SK-N-MC (cell line): Measurements from ENCODE around the gene UTP18.
"Not testable (repeated sequence)": the region's sequence is repeated elsewhere in the genome, so short reads cannot be mapped to it uniquely, and the experiment has no call there.

Source experiments
- DNase-seq: peaks from one replicate; pipeline ENCODE4 v3.0.0-alpha.2; 2011; ENCODE audit warnings: low read depth, low spot score
- H3K27ac ChIP-seq: fragments of 200-600 bp; sonication (generic); 2 replicates; pipeline ENCODE4 v1.5.1; 2016; ENCODE audit warnings: mixed run types
- H3K36me3 ChIP-seq: fragments of 200-600 bp; sonication (generic); 2 replicates; pipeline ENCODE4 v1.6.1; 2017; ENCODE audit warnings: antibody characterized with exemption, low read length, mixed read lengths; ENCODE audit not compliant: insufficient read depth
- H3K4me3 ChIP-seq: fragments of 200-600 bp; sonication (generic); 2 replicates; pipeline ENCODE4 v1.5.1; 2016
- H3K9ac ChIP-seq: fragments of 200-600 bp; sonication (generic); 2 replicates; pipeline ENCODE4 v1.8.0; 2017; ENCODE audit warnings: mixed run types, mixed read lengths; ENCODE audit not compliant: insufficient read length
- H3K9me3 ChIP-seq: fragments of 200-600 bp; sonication (generic); 2 replicates; pipeline ENCODE4 v1.6.1; 2017; ENCODE audit warnings: low read depth, mild to moderate bottlenecking, antibody characterized with exemption, low read length, moderate library complexity, mixed read lengths
- EZH2 ChIP-seq: fragments of 200-600 bp; sonication (generic); IDR thresholded peaks from one replicate; pipeline ENCODE4 v1.6.1; 2017; ENCODE audit warnings: antibody characterized with exemption
- FOXP2 ChIP-seq: optimal IDR thresholded peaks from 2 replicates; pipeline ENCODE3; 2011; ENCODE audit warnings: mild to moderate bottlenecking, moderate library complexity; ENCODE audit not compliant: insufficient read depth; ENCODE audit errors: extremely low read length, control extremely low read depth
- POLR2AphosphoS5 ChIP-seq: IDR thresholded peaks from 2 replicates; pipeline ENCODE4 v1.6.1; 2012; ENCODE audit warnings: mild to moderate bottlenecking, low read depth, low read length, borderline replicate concordance

The UTP18 gene

DNA sequence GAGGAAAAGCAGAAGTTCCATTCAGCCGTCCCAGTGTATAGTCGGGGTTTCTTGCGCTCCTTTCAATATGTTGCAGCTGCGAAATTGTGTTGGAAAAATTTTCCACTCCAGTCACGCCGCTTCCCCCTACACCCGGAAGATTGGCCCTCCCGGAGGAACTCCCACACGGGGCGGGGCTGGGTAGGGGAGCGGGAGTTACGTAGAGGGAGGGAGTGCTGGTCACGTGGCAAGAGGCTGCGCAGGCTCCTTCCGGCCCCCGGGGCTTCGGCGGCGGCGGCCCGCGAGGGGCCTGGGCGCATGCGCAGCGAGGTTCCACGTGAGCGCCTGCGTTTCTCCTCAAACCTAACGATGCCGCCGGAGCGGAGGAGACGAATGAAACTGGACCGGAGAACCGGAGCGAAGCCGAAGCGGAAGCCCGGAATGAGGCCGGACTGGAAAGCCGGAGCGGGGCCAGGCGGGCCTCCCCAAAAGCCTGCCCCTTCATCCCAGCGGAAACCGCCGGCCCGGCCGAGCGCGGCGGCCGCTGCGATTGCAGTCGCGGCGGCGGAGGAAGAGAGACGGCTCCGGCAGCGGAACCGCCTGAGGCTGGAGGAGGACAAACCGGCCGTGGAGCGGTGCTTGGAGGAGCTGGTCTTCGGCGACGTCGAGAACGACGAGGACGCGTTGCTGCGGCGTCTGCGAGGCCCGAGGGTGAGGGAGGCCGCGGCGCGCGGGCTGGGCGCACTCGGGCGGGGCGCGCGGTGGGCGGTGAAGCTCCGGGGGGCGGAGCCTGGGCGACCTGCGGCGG is at the start of gene UTP18:
TSS of gene UTP18 (plus strand) at position 310 of the 787 bp plus-strand sequence. CDS start at position 349, 39 bp downstream.
- TF ChIP-seq EZH2 (no peak), FOXP2 (peak; percentile 10), POLR2AphosphoS5 (peak; percentile 58; the same call in 1 of the 2 replicates)
- no peaks in the 10 kb centered on the region for H3K9me3 ChIP-seq
- no peak for DNase-seq
- peak within 1 kb of the TSS; percentile 99 for H3K27ac ChIP-seq
- H3K9ac ChIP-seq = peak within 1 kb of the TSS; percentile 96
- peaks cover 62% of the 10 kb centered on the region for H3K36me3 ChIP-seq
- peak within 1 kb of the TSS; percentile 99 for H3K4me3 ChIP-seq

GRCh38 chr17:51214920-51215319 is 45.4 kb upstream of the UTP18 start:
- TF ChIP-seq FOXP2 (no peak), EZH2 (no peak)
- no peak overlapping the region for H3K4me3 ChIP-seq
- DNase-seq = no peak
- no peaks in the 10 kb centered on the region for H3K9me3 ChIP-seq
- H3K27ac ChIP-seq = no peak overlapping the region
- no peak overlapping the region for H3K9ac ChIP-seq
- peaks cover 61% of the 10 kb centered on the region for H3K36me3 ChIP-seq

- DNase-seq = no peak
- Histone ChIP-seq H3K4me3 (no peak overlapping the region), H3K27ac (no peak overlapping the region), H3K36me3 (peaks cover 72% of the 10 kb centered on the region), H3K9me3 (no peaks in the 10 kb centered on the region), H3K9ac (no peak overlapping the region)
- TF ChIP-seq FOXP2 (no peak), EZH2 (no peak)
Measured at GRCh38 chr17:51217946-51218345, 42.4 kb upstream of the UTP18 start.

DNA sequence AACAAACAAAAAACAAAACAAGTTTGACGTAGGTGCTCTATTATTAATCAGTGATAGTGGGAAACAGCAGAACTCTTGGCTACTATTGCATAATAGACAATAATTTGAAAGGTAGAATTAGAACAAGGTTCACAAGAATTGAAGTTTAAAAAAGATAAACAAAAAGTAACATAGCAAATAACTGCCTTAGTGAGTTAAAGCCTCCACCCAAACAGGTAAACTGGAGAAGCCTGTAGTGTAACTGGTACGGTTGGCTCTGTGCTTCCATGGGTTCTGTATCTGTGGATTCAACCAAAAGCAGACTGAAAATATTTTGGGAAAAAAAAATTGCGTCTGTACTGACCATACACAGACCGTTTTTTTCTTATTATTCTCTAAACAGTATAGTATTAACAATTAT is 39.0 kb upstream of the UTP18 start:
- no peak overlapping the region for H3K4me3 ChIP-seq

GRCh38 chr17:51224402-51225262 is 35.7 kb upstream of the UTP18 start:
- DNase-seq = no peak
- TF ChIP-seq FOXP2 = no peak
- no peak for TF ChIP-seq POLR2AphosphoS5
- TF ChIP-seq EZH2 = no peak
- H3K4me3 ChIP-seq = no peak overlapping the region
- H3K9ac ChIP-seq = no peak overlapping the region
- peak overlapping the region; percentile 49 for H3K27ac ChIP-seq
- no peaks in the 10 kb centered on the region for H3K9me3 ChIP-seq
- peaks cover 40% of the 10 kb centered on the region for H3K36me3 ChIP-seq

More for the DNA sequence above, 39.0 kb upstream of the UTP18 start:
- Histone ChIP-seq H3K36me3 (peaks cover 65% of the 10 kb centered on the region), H3K9ac (no peak overlapping the region), H3K9me3 (no peaks in the 10 kb centered on the region), H3K27ac (no peak overlapping the region)
- no peak for DNase-seq
- TF ChIP-seq EZH2 (no peak), POLR2AphosphoS5 (no peak), FOXP2 (no peak)

- not testable (repeated sequence) for H3K9ac ChIP-seq, H3K9me3 ChIP-seq, H3K4me3 ChIP-seq, DNase-seq, H3K27ac ChIP-seq
- H3K36me3 ChIP-seq = peaks cover 31% of the 10 kb centered on the region
Measured at GRCh38 chr17:51225523-51225922, 34.8 kb upstream of the UTP18 start.

GRCh38 chr17:51228161-51228560 is 32.2 kb upstream of the UTP18 start:
- Histone ChIP-seq H3K9me3 (no peaks in the 10 kb centered on the region), H3K9ac (no peak overlapping the region), H3K36me3 (peaks cover 20% of the 10 kb centered on the region; the same call in 1 of the 2 replicates), H3K27ac (no peak overlapping the region), H3K4me3 (no peak overlapping the region)
- DNase-seq = no peak
- TF ChIP-seq POLR2AphosphoS5 = no peak
- no peak for TF ChIP-seq FOXP2
- no peak for TF ChIP-seq EZH2

DNA sequence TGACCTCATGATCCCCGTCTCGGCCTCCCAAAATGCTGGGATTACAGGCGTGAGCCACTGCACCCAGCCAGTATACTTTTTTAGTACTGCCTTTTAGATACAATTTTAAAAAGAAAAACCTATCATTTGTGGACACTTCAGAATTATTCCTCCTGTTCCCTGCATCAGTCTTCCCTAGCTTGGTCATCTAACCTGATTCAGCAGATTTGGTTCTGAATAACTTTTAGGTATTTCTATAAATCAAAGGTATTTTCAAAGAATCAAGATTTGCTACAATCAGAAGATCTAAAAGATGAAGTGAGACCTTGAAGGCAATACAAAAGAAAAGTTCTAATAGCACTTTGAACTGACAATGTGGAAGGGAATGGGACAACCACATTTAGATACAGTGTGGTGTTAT is 30.5 kb upstream of the UTP18 start:
- no peak overlapping the region for H3K4me3 ChIP-seq
- no peaks in the 10 kb centered on the region for H3K9me3 ChIP-seq
- no peak for DNase-seq
- no peak for TF ChIP-seq FOXP2
- TF ChIP-seq EZH2 = no peak
- TF ChIP-seq POLR2AphosphoS5 = no peak
- no peak overlapping the region for H3K27ac ChIP-seq
- H3K9ac ChIP-seq = no peak overlapping the region
- peaks cover 5% of the 10 kb centered on the region; the same call in 1 of the 2 replicates for H3K36me3 ChIP-seq
